HEK293 (cell line): ENCODE results near the gene MTHFD1L.

Experiments
- KLF17 ChIP-seq: fragments of 450-650 bp; formaldehyde crosslinking; IDR thresholded peaks from 2 replicates; pipeline ENCODE4 v1.5.1; 2016; ENCODE audit warnings: missing biosample characterization, missing genetic modification characterization
- OSR2 ChIP-seq: fragments of 450-650 bp; formaldehyde crosslinking; IDR thresholded peaks from 2 replicates; pipeline ENCODE4 v1.5.1; 2016; ENCODE audit warnings: missing biosample characterization, missing genetic modification characterization
- PRDM10 ChIP-seq: fragments of 450-650 bp; formaldehyde crosslinking; IDR thresholded peaks from 2 replicates; pipeline ENCODE4 v1.5.1; 2016; ENCODE audit warnings: missing biosample characterization, missing genetic modification characterization
- PRDM2 ChIP-seq: fragments of 450-650 bp; formaldehyde crosslinking; IDR thresholded peaks from 2 replicates; pipeline ENCODE4 v1.5.1; 2016; ENCODE audit warnings: missing biosample characterization, missing genetic modification characterization, borderline replicate concordance
- SP2 ChIP-seq: fragments of 450-650 bp; formaldehyde crosslinking; IDR thresholded peaks from 2 replicates; pipeline ENCODE4 v1.5.1; 2016; ENCODE audit warnings: missing biosample characterization, missing genetic modification characterization
- ZBTB1 ChIP-seq: fragments of 450-650 bp; formaldehyde crosslinking; IDR thresholded peaks from 2 replicates; pipeline ENCODE4 v1.5.1; 2016; ENCODE audit warnings: missing biosample characterization, missing genetic modification characterization
- ZBTB10 ChIP-seq: fragments of 450-650 bp; formaldehyde crosslinking; IDR thresholded peaks from 2 replicates; pipeline ENCODE4 v1.5.1; 2016; ENCODE audit warnings: missing biosample characterization, missing genetic modification characterization
- ZBTB17 ChIP-seq: fragments of 450-650 bp; formaldehyde crosslinking; IDR thresholded peaks from 2 replicates; pipeline ENCODE4 v1.5.1; 2016; ENCODE audit warnings: missing biosample characterization, missing genetic modification characterization
- ZNF18 ChIP-seq: fragments of 450-650 bp; formaldehyde crosslinking; IDR thresholded peaks from 2 replicates; pipeline ENCODE4 v1.5.1; 2016; ENCODE audit warnings: missing biosample characterization, missing genetic modification characterization
- ZNF354C ChIP-seq: fragments of 450-650 bp; formaldehyde crosslinking; IDR thresholded peaks from 2 replicates; pipeline ENCODE4 v1.5.1; 2016; ENCODE audit warnings: missing biosample characterization, missing genetic modification characterization, low read depth, borderline replicate concordance
- ZNF692 ChIP-seq: fragments of 450-650 bp; formaldehyde crosslinking; IDR thresholded peaks from 2 replicates; pipeline ENCODE4 v1.5.1; 2016; ENCODE audit warnings: missing biosample characterization, missing genetic modification characterization
- ZNF76 ChIP-seq: fragments of 450-650 bp; formaldehyde crosslinking; IDR thresholded peaks from 2 replicates; pipeline ENCODE4; 2016; ENCODE audit warnings: low read depth, missing biosample characterization, missing genetic modification characterization, borderline replicate concordance
- ZNF768 ChIP-seq: fragments of 450-650 bp; formaldehyde crosslinking; IDR thresholded peaks from 2 replicates; pipeline ENCODE4 v1.5.1; 2018; ENCODE audit warnings: missing biosample characterization, mild to moderate bottlenecking, missing genetic modification characterization
- ZSCAN23 ChIP-seq: fragments of 450-650 bp; formaldehyde crosslinking; IDR thresholded peaks from 2 replicates; pipeline ENCODE4 v1.5.1; 2016; ENCODE audit warnings: missing biosample characterization, missing genetic modification characterization

MTHFD1L gene

GRCh38 chr6:150865406-150866146 is at the start of gene MTHFD1L (continued):
- 0 out of 2 replicates have a peak, but pooled peaks have one; percentile 34 for TF ChIP-seq SP2 (tag by site-specific recombination)
- peak; percentile 39; the same call in 1 of the 2 replicates for TF ChIP-seq KLF17 (tag by site-specific recombination)
- peak; percentile 37 for TF ChIP-seq ZNF692
- TF ChIP-seq OSR2 (tag by site-specific recombination) = no peak; the same call in 1 of the 2 replicates
- TF ChIP-seq ZBTB1 (tag by site-specific recombination) = no peak
- TF ChIP-seq ZSCAN23 (tag by site-specific recombination) = no peak
- no peak for TF ChIP-seq ZBTB17 (tag by site-specific recombination)
- TF ChIP-seq PRDM10 (tag by site-specific recombination) = no peak
- no peak for TF ChIP-seq ZNF768 (tag by site-specific recombination)
- no peak for TF ChIP-seq PRDM2 (tag by site-specific recombination)
- TF ChIP-seq ZBTB10 = 0 out of 2 replicates have a peak, but pooled peaks have one; percentile 40
- TF ChIP-seq ZNF76 (tag by site-specific recombination) = no peak
- no peak for TF ChIP-seq ZNF354C (tag by site-specific recombination)
- TF ChIP-seq ZNF18 (tag by site-specific recombination) = no peak
